B cell (primary cell): ENCODE data around the gene FBLN5. TPM values are rescaled to one million over a fixed set of nuclear protein-coding genes. Genes with fewer than 3 reads are reported as not detected.
A peak's percentile ranks its signal among the peaks of the same experiment; 100 is the strongest.

Experiments used
- ATAC-seq: fragments of 200-7000 bp; cut with Tn5 transposase; one replicate; pipeline ENCODE4 v1.10.0; 2021; ENCODE audit warnings: low read depth, mild to moderate bottlenecking, moderate number of reproducible peaks, moderate library complexity
- CTCF ChIA-PET: fragments of 350-600 bp; sonication (Branson Sonifier 250); formaldehyde crosslinking; loops from one replicate; lab custom pipeline; 2021; ENCODE audit warnings: antibody characterized with exemption, inconsistent platforms; lab: Charles Lee
- POLR2A ChIA-PET: fragments of 350-600 bp; sonication (Branson Sonifier 250); formaldehyde crosslinking; loops from one replicate; lab custom pipeline; 2021; ENCODE audit warnings: antibody characterized with exemption; lab: Charles Lee
- DNase-seq: peaks from one replicate; pipeline ENCODE4 v3.0.0; 2013
- H2AFZ ChIP-seq: 2 replicates; pipeline ENCODE4 v1.6.1; 2012; ENCODE audit warnings: mild to moderate bottlenecking, low read depth, low read length; ENCODE audit not compliant: insufficient read depth, poor library complexity, severe bottlenecking
- H3K27ac ChIP-seq, 2 donors: 1 replicate in 1 of 2; 2 replicates in 1 of 2; pipeline ENCODE4 v1.5.1; 2012 to 2013; ENCODE audit warnings: low read length in 2 of 2, mild to moderate bottlenecking in 2 of 2, moderate library complexity in 1 of 2
- H3K27me3 ChIP-seq, 4 experiments: fragments of 200-600 bp in 1 of 4; sonication (generic) in 1 of 4; replicated peaks in 1 of 4; 1 replicate in 2 of 4; 2 replicates in 2 of 4; pipeline versions ENCODE4 v1.6.1 to v1.7.0; 2013 to 2016; ENCODE audit warnings: low read length in 3 of 4, mild to moderate bottlenecking in 2 of 4, mixed read lengths in 1 of 4, moderate library complexity in 1 of 4; ENCODE audit not compliant: insufficient read depth in 4 of 4, control insufficient read depth in 3 of 4; ENCODE audit errors: control extremely low read depth in 1 of 4
- H3K36me3 ChIP-seq, 2 experiments: replicated peaks in 1 of 2; 1 replicate in 1 of 2; 2 replicates in 1 of 2; pipeline versions ENCODE4 v1.6.1 to v1.7.1; 2013; ENCODE audit warnings: low read length in 1 of 2; ENCODE audit not compliant: insufficient read depth in 2 of 2, control insufficient read depth in 1 of 2; ENCODE audit errors: control extremely low read depth in 1 of 2, extremely low read depth in 1 of 2
- H3K4me1 ChIP-seq, 2 donors: fragments of 200-600 bp in 1 of 2; sonication (generic) in 1 of 2; 1 replicate in 1 of 2; 2 replicates in 1 of 2; pipeline versions ENCODE4 v1.5.1 to v1.6.1; 2013 to 2017; ENCODE audit warnings: low read length in 2 of 2; ENCODE audit not compliant: control insufficient read depth in 2 of 2, insufficient read depth in 2 of 2
- H3K4me2 ChIP-seq: replicated peaks from 2 replicates; pipeline ENCODE3; 2012; ENCODE audit warnings: mild to moderate bottlenecking, low read depth, low read length; ENCODE audit not compliant: poor library complexity, severe bottlenecking
- H3K4me3 ChIP-seq, 5 experiments: fragments of 200-600 bp in 1 of 5; sonication (generic) in 1 of 5; 1 replicate in 3 of 5; 2 replicates in 2 of 5; pipeline versions ENCODE4 v1.5.1 to v1.7.0; 2011 to 2016; ENCODE audit warnings: low read length in 4 of 5, mild to moderate bottlenecking in 4 of 5, low read depth in 2 of 5, control low read depth in 1 of 5, moderate library complexity in 1 of 5; ENCODE audit not compliant: insufficient read depth in 1 of 5; ENCODE audit errors: control extremely low read depth in 1 of 5, extremely low read depth in 1 of 5
- H3K79me2 ChIP-seq: fragments of 200-600 bp; sonication (generic); one replicate; pipeline ENCODE4 v1.6.0; 2016; ENCODE audit warnings: low read length; ENCODE audit not compliant: control insufficient read depth, insufficient read depth
- H3K9ac ChIP-seq: fragments of 200-600 bp; sonication (generic); 2 replicates; pipeline ENCODE4 v1.6.1; 2017; ENCODE audit warnings: mild to moderate bottlenecking, low read length, moderate library complexity
- H3K9me3 ChIP-seq, 3 donors: one replicate each; pipeline versions ENCODE4 v1.6.1 to v1.7.1; 2013; ENCODE audit warnings: low read length in 2 of 3; ENCODE audit not compliant: control insufficient read depth in 2 of 3, insufficient read depth in 1 of 3; ENCODE audit errors: control extremely low read depth in 1 of 3
- H4K20me1 ChIP-seq: 2 replicates; pipeline ENCODE4 v1.6.0; 2012; ENCODE audit warnings: mild to moderate bottlenecking, low read length; ENCODE audit not compliant: insufficient read depth, control insufficient read depth, poor library complexity, severe bottlenecking
- H3K27ac Mint-ChIP-seq: one replicate; pipeline ENCODE4 v1.8.0; 2021; ENCODE audit warnings: mixed read lengths
- H3K27me3 Mint-ChIP-seq: one replicate; pipeline ENCODE4 v1.8.0; 2021; ENCODE audit warnings: mixed read lengths
- H3K4me1 Mint-ChIP-seq: one replicate; pipeline ENCODE4 v1.8.0; 2021; ENCODE audit warnings: mixed read lengths
- H3K4me3 Mint-ChIP-seq: one replicate; pipeline ENCODE4 v1.8.0; 2021; ENCODE audit warnings: mixed read lengths
- H3K9me3 Mint-ChIP-seq: one replicate; pipeline ENCODE4 v1.8.0; 2022; ENCODE audit warnings: mixed read lengths; ENCODE audit not compliant: insufficient read depth
- CTCF ChIP-seq: fragments of 200-600 bp; IDR thresholded peaks from one replicate; pipeline ENCODE4 v1.8.0; 2022; ENCODE audit warnings: antibody characterized with exemption, mild to moderate bottlenecking
- EZH2 ChIP-seq: IDR thresholded peaks from 2 replicates; pipeline ENCODE4 v1.6.1; 2012; ENCODE audit warnings: borderline replicate concordance, low read depth, mild to moderate bottlenecking, moderate library complexity, low read length; ENCODE audit not compliant: insufficient read depth, poor library complexity, severe bottlenecking
- WGBS: methylation state at CpG from one replicate; pipeline ENCODE4 v1.1.5; 2013; ENCODE audit warnings: missing lambda C conversion rate; ENCODE audit not compliant: insufficient coverage; 5-methylcytosine and 5-hydroxymethylcytosine counted together
- intact Hi-C: fragments of 100-400 bp; cut with micrococcal nuclease; formaldehyde crosslinking; loops from one replicate; pipeline ENCODE4 v1.10.0; 2022
- polyA plus RNA-seq: library from polyadenylated mRNA; depleted of rRNA; stranded (reverse); fragments of >200 nt; gene quantifications from 2 replicates; pipeline ENCODE4 v1.2.3, GENCODE V29; 2012
- total RNA-seq, 2 donors: library from RNA; stranded (reverse); fragments of 120-200 nt in 1 of 2; gene quantifications; 1 replicate in 1 of 2; 2 replicates in 1 of 2; pipeline versions ENCODE4 v1.2.3 to v1.2.4, GENCODE V29; 2013 to 2022

The FBLN5 gene
- total and polyA plus RNA-seq, 2 donors (not counting 1 experiment from before 2014, with no cell fraction given): 0.31 to 0.37 TPM

- ATAC-seq: peak; percentile 74
- no peak for TF ChIP-seq CTCF
- no peak for TF ChIP-seq EZH2
- H3K9ac ChIP-seq: no peak overlapping the region
- peak overlapping the region; percentile 50 for H3K4me2 ChIP-seq
- ChIA-PET POLR2A (no interaction called here), CTCF (interaction anchor here (1.0 kb wide), 1 partner anchor 31 kb away, joined by 3 read pairs; no protein-coding TSS in a partner anchor)
- Mint-ChIP-seq H3K4me1 (peaks cover 45% of the 10 kb centered on the region), H3K27ac (no peak overlapping the region), H3K4me3 (peak overlapping the region; percentile 24), H3K9me3 (peaks cover 3% of the 10 kb centered on the region), H3K27me3 (peaks cover 11% of the 10 kb centered on the region)
- peak; percentile 81 for DNase-seq
- peaks cover 51 to 58% of the 10 kb centered on the region in 2 donors for H3K4me1 ChIP-seq
- peaks cover 0 to 7% (median 6%) of the 10 kb centered on the region in 3 donors for H3K9me3 ChIP-seq
- intact Hi-C loops: no loop called here
- WGBS: 0% methylated on average over 1 of the region's 4 CpGs
- H3K27me3 ChIP-seq: peaks cover 0 to 19% (median 2%) of the 10 kb centered on the region in 4 experiments
- no peaks in the 10 kb centered on the region for H3K79me2 ChIP-seq
- H3K27ac ChIP-seq: no peak overlapping the region
- H3K4me3 ChIP-seq: no peak overlapping the region
- no peak overlapping the region for H2AFZ ChIP-seq
- H3K36me3 ChIP-seq: no peaks in the 10 kb centered on the region
- no peaks in the 10 kb centered on the region for H4K20me1 ChIP-seq
These were observed 104.1 kb downstream of the FBLN5 start for GRCh38 chr14:91843437-91843836.

DNA sequence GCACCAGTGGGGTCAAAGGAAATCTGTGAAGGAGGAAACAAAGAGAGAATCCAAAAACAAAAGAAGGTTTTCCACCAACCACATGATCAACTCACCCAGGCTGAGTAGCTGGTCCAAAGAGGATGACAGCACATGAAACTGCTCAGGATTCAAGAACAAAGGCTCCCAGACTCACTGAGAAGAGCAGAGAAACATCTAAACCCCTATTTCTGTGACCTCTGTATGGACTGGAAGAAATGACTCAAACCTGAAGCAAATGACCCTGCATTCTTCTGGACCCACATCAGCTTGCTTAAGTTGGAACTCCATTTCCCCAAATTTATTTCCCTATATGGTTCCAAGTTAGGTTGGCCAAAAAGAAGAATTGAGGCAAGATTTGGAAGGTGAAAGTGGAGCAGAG lies 106.4 kb downstream of the FBLN5 start:
- no peaks in the 10 kb centered on the region for H3K36me3 ChIP-seq
- H3K9me3 Mint-ChIP-seq: peaks cover 3% of the 10 kb centered on the region
- H3K27me3 ChIP-seq: peaks cover 0 to 36% (median 3%) of the 10 kb centered on the region in 4 experiments
- TF ChIP-seq EZH2 (no peak), CTCF (no peak)
- ATAC-seq (no peak), DNase-seq (no peak)
- ChIA-PET POLR2A (interaction anchor here (1.2 kb wide), 1 partner anchor 31 kb away, joined by 3 read pairs; no protein-coding TSS in a partner anchor), CTCF (no interaction called here)
- no peak overlapping the region for H3K4me3 Mint-ChIP-seq
- no peak overlapping the region for H3K27ac ChIP-seq
- H3K27me3 Mint-ChIP-seq: peaks cover 12% of the 10 kb centered on the region
- no peak overlapping the region for H2AFZ ChIP-seq
- peaks cover 48 to 51% of the 10 kb centered on the region in 2 donors for H3K4me1 ChIP-seq
- no peak overlapping the region for H3K27ac Mint-ChIP-seq
- intact Hi-C loops: no loop called here
- H3K9me3 ChIP-seq: peaks cover 6 to 7% (median 6%) of the 10 kb centered on the region in 3 donors
- H4K20me1 ChIP-seq: no peaks in the 10 kb centered on the region
- no peak overlapping the region for H3K9ac ChIP-seq
- H3K4me1 Mint-ChIP-seq: peaks cover 40% of the 10 kb centered on the region
- H3K4me3 ChIP-seq: no peak overlapping the region
- H3K79me2 ChIP-seq: peaks cover 3% of the 10 kb centered on the region
- H3K4me2 ChIP-seq: no peak overlapping the region
